GM06990 (cell line): ENCODE data around the gene SYNDIG1L.

ENCODE experiments used
- DNase-seq: peaks from one replicate; pipeline ENCODE4 v3.0.0-alpha.2; 2011; ENCODE audit not compliant: insufficient read length; ENCODE audit errors: extremely low read depth
- H3K27me3 ChIP-seq: replicated peaks from 2 replicates; pipeline ENCODE4 v1.6.0; 2011; ENCODE audit warnings: low read length; ENCODE audit not compliant: control insufficient read depth, insufficient read depth
- H3K36me3 ChIP-seq: 2 replicates; pipeline ENCODE4 v1.5.1; 2011; ENCODE audit warnings: low read length; ENCODE audit not compliant: control insufficient read depth, insufficient read depth
- H3K4me3 ChIP-seq: replicated peaks from 2 replicates; pipeline ENCODE4 v1.5.1; 2011; ENCODE audit warnings: low read depth, mild to moderate bottlenecking, control low read depth, low read length
- TF ChIP-seq, protein P1 (sequence below): IDR thresholded peaks from 2 replicates; pipeline ENCODE4 v1.5.1; 2011; ENCODE audit warnings: low read length, control low read depth, mild to moderate bottlenecking, inconsistent platforms; ENCODE audit not compliant: insufficient read depth, poor library complexity, severe bottlenecking

Gene SYNDIG1L

DNA sequence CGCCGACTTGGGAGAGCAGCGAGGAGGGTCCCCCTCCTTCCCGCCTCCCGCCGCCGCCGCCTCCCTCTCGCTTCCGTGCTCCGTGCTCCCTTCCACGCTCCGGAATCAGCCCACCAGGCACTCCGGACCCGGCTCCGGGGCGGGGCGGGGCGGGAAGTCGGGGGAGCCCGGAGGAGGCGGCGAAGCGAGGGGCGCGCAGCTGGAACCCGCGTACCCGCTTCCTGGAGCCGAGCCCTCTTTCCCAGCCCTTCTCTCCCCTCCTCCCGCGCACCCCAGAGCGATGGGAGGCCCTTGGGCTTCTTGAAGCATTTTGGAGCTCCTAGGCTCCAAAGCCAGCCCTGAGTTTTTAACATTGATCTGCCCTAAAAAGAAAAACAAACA, at the start of gene SYNDIG1L:
Gene SYNDIG1L, minus strand, starts transcription at position 9 of the 381 bp plus-strand sequence. CDS start 16,466 bp downstream, outside the sequence.
- peaks cover 4% of the 10 kb centered on the region for H3K27me3 ChIP-seq
- DNase-seq: no peak
- no peaks in the 10 kb centered on the region for H3K36me3 ChIP-seq
- H3K4me3 ChIP-seq: no peak within 1 kb of the TSS
- TF ChIP-seq, protein P1, sequence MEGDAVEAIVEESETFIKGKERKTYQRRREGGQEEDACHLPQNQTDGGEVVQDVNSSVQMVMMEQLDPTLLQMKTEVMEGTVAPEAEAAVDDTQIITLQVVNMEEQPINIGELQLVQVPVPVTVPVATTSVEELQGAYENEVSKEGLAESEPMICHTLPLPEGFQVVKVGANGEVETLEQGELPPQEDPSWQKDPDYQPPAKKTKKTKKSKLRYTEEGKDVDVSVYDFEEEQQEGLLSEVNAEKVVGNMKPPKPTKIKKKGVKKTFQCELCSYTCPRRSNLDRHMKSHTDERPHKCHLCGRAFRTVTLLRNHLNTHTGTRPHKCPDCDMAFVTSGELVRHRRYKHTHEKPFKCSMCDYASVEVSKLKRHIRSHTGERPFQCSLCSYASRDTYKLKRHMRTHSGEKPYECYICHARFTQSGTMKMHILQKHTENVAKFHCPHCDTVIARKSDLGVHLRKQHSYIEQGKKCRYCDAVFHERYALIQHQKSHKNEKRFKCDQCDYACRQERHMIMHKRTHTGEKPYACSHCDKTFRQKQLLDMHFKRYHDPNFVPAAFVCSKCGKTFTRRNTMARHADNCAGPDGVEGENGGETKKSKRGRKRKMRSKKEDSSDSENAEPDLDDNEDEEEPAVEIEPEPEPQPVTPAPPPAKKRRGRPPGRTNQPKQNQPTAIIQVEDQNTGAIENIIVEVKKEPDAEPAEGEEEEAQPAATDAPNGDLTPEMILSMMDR: no peak

DNA sequence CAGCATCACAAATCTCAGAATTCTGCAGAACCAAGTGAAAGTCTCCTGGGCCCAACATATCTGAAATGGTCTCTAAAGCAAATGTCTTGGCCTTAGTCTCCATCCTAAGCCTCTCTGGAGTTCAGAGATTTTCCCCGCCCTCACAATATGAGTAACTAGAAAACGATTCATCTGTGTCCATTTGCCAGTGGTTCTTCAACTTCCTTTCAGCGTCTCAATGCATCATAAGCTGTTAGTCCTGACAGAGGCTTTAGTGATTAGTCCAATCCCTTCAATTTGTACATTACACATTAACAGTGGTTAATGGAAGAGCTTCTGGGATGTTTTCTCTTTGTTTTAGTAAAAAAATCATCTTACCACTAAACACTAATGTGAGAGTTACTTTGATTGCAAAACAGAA, 49.7 kb upstream of the SYNDIG1L start:
- H3K36me3 ChIP-seq: peaks cover 2% of the 10 kb centered on the region; the same call in 1 of the 2 replicates
- no peak for DNase-seq
- no peak overlapping the region for H3K4me3 ChIP-seq
- TF ChIP-seq, protein P1: no peak
- no peaks in the 10 kb centered on the region for H3K27me3 ChIP-seq

DNA sequence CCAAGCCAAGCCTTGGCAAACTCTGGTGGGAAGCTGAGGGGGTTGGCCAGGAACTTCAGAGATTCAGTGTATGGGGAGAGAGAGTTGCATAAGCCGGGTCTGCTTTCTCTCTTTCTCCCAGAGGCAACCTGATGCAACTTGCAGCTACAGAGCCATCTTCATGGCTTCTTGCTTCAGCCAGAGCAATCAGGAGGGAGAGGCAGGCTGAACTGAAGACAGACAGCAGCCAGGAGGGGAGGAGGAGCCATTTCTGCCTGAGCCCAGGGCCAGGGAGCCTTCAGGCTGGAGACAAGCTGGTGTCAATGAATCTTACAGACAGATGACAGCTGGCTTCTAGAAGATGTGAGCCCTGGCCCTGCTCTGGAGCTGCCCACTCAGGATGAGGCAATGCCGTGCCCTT, 48.4 kb upstream of the SYNDIG1L start:
- TF ChIP-seq, protein P1: no peak
- no peaks in the 10 kb centered on the region for H3K27me3 ChIP-seq
- H3K4me3 ChIP-seq: no peak overlapping the region
- no peak for DNase-seq
- H3K36me3 ChIP-seq: no peaks in the 10 kb centered on the region

DNA sequence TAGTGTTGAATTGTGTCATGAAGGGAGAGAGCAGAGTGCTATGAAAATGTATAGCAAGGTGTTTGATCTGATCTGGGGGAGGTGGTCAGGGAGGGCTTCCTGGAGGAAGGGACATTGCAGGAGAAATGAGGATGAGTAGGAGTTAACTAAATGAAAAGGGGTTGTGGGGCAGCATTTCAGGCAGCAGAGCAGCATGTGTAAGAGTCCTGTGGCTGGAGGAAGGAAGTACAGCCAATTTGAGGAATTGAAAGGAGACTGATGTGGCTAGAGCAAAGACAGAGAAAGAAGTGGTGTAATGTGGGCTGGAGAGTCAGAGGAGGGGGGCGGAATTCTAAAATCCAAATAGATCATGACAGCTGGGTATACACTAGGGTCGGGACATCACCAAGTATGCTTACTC, 46.6 kb upstream of the SYNDIG1L start:
- Histone ChIP-seq H3K4me3 (no peak overlapping the region), H3K27me3 (no peaks in the 10 kb centered on the region), H3K36me3 (no peaks in the 10 kb centered on the region)
- DNase-seq: no peak
- TF ChIP-seq, protein P1: no peak

DNA sequence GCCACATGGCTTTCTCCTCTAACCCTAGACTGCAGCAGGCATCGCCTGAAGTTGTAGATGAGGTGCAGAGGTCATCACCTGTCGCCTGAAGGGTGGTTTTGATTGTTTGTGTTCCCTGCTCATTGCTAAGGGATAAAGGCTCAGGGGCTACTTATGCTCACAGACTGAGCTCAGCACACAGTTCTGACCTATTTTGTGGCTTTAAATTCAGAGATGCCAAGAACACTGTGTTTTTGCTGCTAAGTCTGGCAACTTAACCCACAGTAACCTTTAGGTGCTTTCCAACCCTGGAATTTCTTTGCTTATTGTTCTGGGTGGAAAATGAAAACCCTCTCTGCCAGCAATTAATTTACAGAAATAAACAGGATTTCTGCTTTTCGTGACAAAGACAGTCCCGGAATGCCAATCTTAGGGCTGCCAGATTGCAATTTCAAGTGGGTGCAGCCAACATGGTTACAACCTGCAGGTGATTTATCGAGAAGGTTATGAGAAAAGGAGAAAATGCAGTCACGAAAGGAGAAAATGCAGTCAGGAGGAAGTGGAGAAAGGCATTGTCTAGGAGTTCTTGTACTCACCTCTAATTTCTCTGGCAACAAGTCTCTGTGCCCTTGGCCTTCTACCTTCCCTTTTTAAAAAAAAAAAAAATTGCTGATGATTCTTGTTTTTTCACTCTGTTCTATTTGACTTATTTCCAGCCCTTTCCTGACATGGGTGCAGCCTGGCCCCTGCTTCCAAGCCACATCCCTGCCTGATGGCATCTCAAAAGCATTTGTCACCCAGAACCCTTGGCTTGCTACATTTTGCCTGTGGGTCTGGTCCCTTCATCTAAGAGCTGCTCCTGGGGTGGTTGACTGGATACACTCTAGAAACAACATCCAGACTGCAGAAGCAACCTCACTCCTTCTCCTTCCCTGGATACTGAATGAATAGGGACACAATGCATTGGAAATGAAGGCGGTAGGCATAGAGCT, 43.8 kb upstream of the SYNDIG1L start:
- no peak overlapping the region for H3K4me3 ChIP-seq
- H3K27me3 ChIP-seq: no peaks in the 10 kb centered on the region; the same call in none of the 2 replicates
- DNase-seq: no peak
- no peaks in the 10 kb centered on the region for H3K36me3 ChIP-seq
- TF ChIP-seq, protein P1: no peak
